Measurements from ENCODE around the gene USH1G. TPM values are rescaled to one million over a fixed set of nuclear protein-coding genes. Genes with fewer than 3 reads are reported as not detected.

Gene USH1G
- total RNA-seq, 2 experiments from 2014 or later, result not detected

- no peak for DNase-seq
- no peak overlapping the region for H3K4me3 Mint-ChIP-seq
- no peaks in the 10 kb centered on the region for H3K9me3 Mint-ChIP-seq
- ChIA-PET POLR2A (no interaction called here), CTCF (no interaction called here)
- H3K27ac Mint-ChIP-seq, result no peak overlapping the region
- H3K4me1 Mint-ChIP-seq, result peaks cover 2% of the 10 kb centered on the region
- peaks cover 70% of the 10 kb centered on the region for H3K27me3 Mint-ChIP-seq
- no peaks in the 10 kb centered on the region for H3K36me3 Mint-ChIP-seq (ENCODE audit: low read depth)
These were observed 13.4 kb upstream of the USH1G start for GRCh38 chr17:74936470-74936799.

GRCh38 chr17:74935585-74936469 lies 12.8 kb upstream of the USH1G start, which contains the start of gene OTOP3:
Gene OTOP3, plus strand, starts transcription at chr17:74935898. Its CDS starts 24 bp downstream, at chr17:74935922.
- ChIA-PET CTCF (no interaction called here), POLR2A (no interaction called here)
- Mint-ChIP-seq H3K4me3 (no peak within 1 kb of the TSS), H3K9me3 (no peaks in the 10 kb centered on the region), H3K4me1 (peaks cover 2% of the 10 kb centered on the region), H3K36me3 (ENCODE audit: low read depth) (no peaks in the 10 kb centered on the region), H3K27ac (no peak within 1 kb of the TSS), H3K27me3 (peaks cover 73% of the 10 kb centered on the region)
- no peak for DNase-seq

DNA sequence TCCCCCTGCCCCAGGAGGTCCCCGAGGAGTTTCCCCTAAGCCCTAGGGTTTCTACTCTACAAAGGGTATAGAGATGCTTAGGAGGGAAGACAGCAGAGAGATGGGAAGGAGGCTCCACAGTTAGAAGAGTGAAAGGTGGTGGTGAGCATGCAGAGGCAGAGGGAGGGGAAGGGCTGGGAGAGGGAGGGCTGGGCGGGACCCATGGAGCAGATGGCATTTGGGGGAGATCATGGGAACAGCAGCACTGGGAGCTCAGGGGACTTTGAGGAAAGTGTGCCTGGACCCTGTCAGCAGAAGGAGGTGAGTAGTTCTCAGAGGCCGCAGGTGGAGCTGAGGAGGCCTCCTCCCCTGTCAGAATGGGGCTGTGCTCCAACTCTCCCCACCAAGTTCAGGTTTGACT lies 12.0 kb upstream of the USH1G start:
- Mint-ChIP-seq H3K4me3 (no peak overlapping the region), H3K9me3 (no peaks in the 10 kb centered on the region), H3K36me3 (ENCODE audit: low read depth) (no peaks in the 10 kb centered on the region), H3K4me1 (peaks cover 2% of the 10 kb centered on the region), H3K27ac (no peak overlapping the region), H3K27me3 (peaks cover 77% of the 10 kb centered on the region)
- DNase-seq, result no peak
- CTCF ChIA-PET, result interaction anchor here (0.6 kb wide), 1 partner anchor 348 kb away, joined by 3 read pairs; no protein-coding TSS in a partner anchor
- POLR2A ChIA-PET, result no interaction called here

- POLR2A ChIA-PET, result no interaction called here
- Mint-ChIP-seq H3K27ac (no peak overlapping the region), H3K27me3 (peaks cover 71% of the 10 kb centered on the region), H3K9me3 (no peaks in the 10 kb centered on the region), H3K4me3 (no peak overlapping the region), H3K36me3 (ENCODE audit: low read depth) (no peaks in the 10 kb centered on the region), H3K4me1 (no peaks in the 10 kb centered on the region)
- CTCF ChIA-PET, result interaction anchor here (0.9 kb wide), 1 partner anchor 241 kb away, joined by 7 read pairs; no protein-coding TSS in a partner anchor
- DNase-seq, result no peak
These were observed 7.5 kb upstream of the USH1G start for GRCh38 chr17:74930535-74931036.

DNA sequence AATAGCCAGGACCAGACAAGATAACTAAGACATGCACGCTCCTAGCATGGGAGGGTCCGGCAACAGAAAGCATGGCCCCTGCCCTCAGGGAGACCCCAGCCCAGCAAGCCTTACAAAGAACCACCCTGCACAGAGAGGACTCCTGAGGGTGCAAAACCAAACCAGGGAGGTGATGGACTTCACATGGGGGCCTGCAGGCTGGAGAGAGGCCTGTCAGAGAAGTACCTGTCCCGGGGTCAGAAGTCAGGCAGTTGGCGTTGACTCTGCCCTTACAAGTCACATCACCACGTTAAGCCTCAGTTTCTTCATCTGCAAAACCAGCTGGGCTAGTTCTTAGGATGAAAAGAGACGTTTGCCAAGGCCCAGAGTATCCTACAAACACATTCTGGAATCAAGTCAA lies 5.7 kb upstream of the USH1G start:
- Mint-ChIP-seq H3K27ac (no peak overlapping the region), H3K27me3 (peaks cover 74% of the 10 kb centered on the region), H3K36me3 (ENCODE audit: low read depth) (no peaks in the 10 kb centered on the region), H3K9me3 (no peaks in the 10 kb centered on the region), H3K4me3 (no peak overlapping the region), H3K4me1 (no peaks in the 10 kb centered on the region)
- CTCF ChIA-PET, result no interaction called here
- POLR2A ChIA-PET, result no interaction called here
- no peak for DNase-seq

GRCh38 chr17:74925242-74925641 lies 2.2 kb upstream of the USH1G start:
- H3K9me3 Mint-ChIP-seq, result no peaks in the 10 kb centered on the region
- no peak overlapping the region for H3K27ac Mint-ChIP-seq
- CTCF ChIA-PET, result interaction anchor here (1.0 to 4.7 kb wide), 3 partner anchors 12 to 35 kb away, joined by 3 to 27 read pairs (median 4); no protein-coding TSS in a partner anchor

DNA sequence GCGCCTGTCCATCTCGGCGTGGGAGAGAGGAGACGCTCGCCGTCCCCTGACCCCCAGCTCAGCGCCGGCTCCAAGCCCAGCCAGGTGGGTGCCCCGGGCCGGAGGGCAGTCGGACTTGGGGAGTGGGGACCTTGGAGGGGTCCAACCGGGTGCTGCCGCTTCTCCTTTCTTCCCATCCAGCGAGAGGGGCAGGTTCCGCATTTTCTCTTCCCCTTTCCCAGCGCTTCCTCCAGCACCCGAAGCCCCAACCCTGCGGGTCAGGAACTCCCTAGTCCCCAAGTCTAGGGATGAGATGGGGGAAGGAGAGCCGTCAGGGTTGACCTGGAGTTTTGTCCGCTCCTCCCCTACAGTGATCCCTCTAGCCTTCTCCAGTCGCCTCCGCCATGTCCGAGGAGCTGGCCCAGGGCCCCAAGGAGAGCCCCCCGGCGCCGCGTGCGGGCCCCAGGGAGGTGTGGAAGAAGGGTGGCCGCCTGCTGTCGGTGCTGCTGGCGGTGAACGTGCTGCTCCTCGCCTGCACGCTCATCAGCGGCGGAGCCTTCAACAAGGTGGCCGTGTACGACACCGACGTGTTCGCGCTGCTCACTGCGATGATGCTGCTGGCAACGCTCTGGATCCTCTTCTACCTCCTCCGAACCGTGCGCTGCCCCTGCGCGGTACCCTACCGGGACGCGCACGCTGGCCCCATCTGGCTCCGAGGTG lies 1.3 kb upstream of the USH1G start, which contains the start of gene OTOP2:
Gene OTOP2, plus strand, starts transcription at position 24 of the 699 bp plus-strand sequence. Its CDS starts 360 bp downstream, at position 384.
- Mint-ChIP-seq H3K27ac (no peak within 1 kb of the TSS), H3K9me3 (no peaks in the 10 kb centered on the region), H3K4me1 (no peaks in the 10 kb centered on the region), H3K36me3 (ENCODE audit: low read depth) (no peaks in the 10 kb centered on the region), H3K27me3 (peaks cover 68% of the 10 kb centered on the region), H3K4me3 (no peak within 1 kb of the TSS)
- CTCF ChIA-PET, result interaction anchor here (0.7 to 4.7 kb wide), 7 partner anchors 9 to 277 kb away, joined by 3 to 27 read pairs (median 3); partner anchors contain the start of genes FDXR and MRPL58
- DNase-seq, result no peak
- POLR2A ChIA-PET, result no interaction called here

More at GRCh38 chr17:74925242-74925641, 2.2 kb upstream of the USH1G start:
- H3K4me1 Mint-ChIP-seq, result no peaks in the 10 kb centered on the region
- DNase-seq, result no peak
- H3K27me3 Mint-ChIP-seq, result peaks cover 69% of the 10 kb centered on the region
- H3K4me3 Mint-ChIP-seq, result no peak overlapping the region
- POLR2A ChIA-PET, result no interaction called here
- H3K36me3 Mint-ChIP-seq (ENCODE audit: low read depth), result no peaks in the 10 kb centered on the region

DNA sequence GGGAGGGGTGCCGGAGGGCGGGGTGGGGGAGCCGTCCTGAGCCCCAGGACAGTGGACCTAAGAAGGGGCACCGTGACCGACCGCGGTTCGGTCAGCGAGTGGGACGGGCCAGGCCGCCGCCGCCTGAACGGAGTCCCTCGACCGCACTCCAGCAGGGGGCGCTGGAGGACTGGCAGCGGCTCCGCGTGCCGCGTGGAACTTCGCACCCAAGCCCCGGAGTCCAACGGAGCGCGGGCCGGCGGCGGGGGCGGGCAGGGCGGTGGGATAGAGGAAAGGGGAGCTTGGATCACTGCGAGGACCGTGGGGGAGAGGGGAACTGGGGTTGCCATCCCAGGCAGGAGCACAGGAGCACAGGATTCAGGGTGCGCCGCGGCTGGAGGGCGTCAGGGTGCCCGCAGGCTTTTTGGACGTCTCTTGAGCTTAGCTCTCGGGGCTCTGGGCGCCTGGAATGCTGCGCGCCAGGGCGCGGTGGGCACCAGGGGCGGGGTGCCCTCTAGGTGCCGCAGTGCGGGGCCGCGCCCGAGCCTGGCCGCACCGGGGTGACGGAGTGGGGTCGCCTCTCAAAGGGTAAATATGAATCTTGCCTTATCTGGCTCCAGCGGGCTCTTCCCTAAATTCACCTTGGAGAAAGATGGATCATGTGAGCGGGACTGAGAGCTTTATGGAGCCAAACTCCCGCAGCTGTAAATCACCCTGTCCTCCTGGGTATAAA lies 639 bp upstream of the USH1G start:
- no peaks in the 10 kb centered on the region for H3K36me3 Mint-ChIP-seq (ENCODE audit: low read depth)
- peaks cover 68% of the 10 kb centered on the region for H3K27me3 Mint-ChIP-seq
- POLR2A ChIA-PET, result no interaction called here
- no peak overlapping the region for H3K27ac Mint-ChIP-seq
- H3K9me3 Mint-ChIP-seq, result no peaks in the 10 kb centered on the region
- no peaks in the 10 kb centered on the region for H3K4me1 Mint-ChIP-seq
- no peak overlapping the region for H3K4me3 Mint-ChIP-seq
- CTCF ChIA-PET, result interaction anchor here (0.6 to 4.7 kb wide), 9 partner anchors 9 to 278 kb away, joined by 3 to 27 read pairs (median 3); partner anchors contain the start of genes FDXR and MRPL58
- peak; percentile 71 for DNase-seq

GRCh38 chr17:74922172-74922571 lies 883 bp downstream of the USH1G start:
- H3K9me3 Mint-ChIP-seq, result no peaks in the 10 kb centered on the region
- H3K4me1 Mint-ChIP-seq, result no peaks in the 10 kb centered on the region
- POLR2A ChIA-PET, result no interaction called here
- no peak overlapping the region for H3K27ac Mint-ChIP-seq
- H3K36me3 Mint-ChIP-seq (ENCODE audit: low read depth), result no peaks in the 10 kb centered on the region
- H3K4me3 Mint-ChIP-seq, result no peak overlapping the region
- peaks cover 60% of the 10 kb centered on the region for H3K27me3 Mint-ChIP-seq
- no peak for DNase-seq
- CTCF ChIA-PET, result interaction anchor here (2.1 to 4.7 kb wide), 2 partner anchors 11 to 38 kb away, joined by 8 to 27 read pairs; no protein-coding TSS in a partner anchor

DNA sequence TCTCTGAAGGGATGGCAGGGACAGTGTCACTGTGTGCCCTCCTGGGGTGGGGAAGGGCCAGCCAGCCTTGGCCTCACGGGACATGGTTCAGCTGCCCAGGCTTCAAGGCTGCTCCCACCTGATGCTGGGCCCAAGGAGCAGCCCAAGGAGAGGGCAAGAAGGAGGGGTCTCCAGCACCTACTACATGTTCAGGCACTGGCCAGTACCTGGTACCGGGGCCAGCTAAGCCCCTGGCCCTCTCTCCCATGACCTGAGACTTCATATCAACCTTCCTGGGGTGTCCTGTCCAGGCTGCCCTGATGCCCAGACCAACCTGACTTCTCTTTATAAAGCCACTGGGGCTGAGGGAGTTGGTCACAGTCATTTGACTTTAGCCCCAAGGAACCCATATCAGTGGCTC lies 1.3 kb downstream of the USH1G start:
- Mint-ChIP-seq H3K27me3 (peaks cover 59% of the 10 kb centered on the region), H3K4me3 (no peak overlapping the region), H3K36me3 (ENCODE audit: low read depth) (no peaks in the 10 kb centered on the region), H3K27ac (no peak overlapping the region), H3K4me1 (no peaks in the 10 kb centered on the region), H3K9me3 (no peaks in the 10 kb centered on the region)
- DNase-seq, result no peak
- CTCF ChIA-PET, result interaction anchor here (1.3 kb wide), 1 partner anchor 36 kb away, joined by 3 read pairs; no protein-coding TSS in a partner anchor
- POLR2A ChIA-PET, result no interaction called here

DNA sequence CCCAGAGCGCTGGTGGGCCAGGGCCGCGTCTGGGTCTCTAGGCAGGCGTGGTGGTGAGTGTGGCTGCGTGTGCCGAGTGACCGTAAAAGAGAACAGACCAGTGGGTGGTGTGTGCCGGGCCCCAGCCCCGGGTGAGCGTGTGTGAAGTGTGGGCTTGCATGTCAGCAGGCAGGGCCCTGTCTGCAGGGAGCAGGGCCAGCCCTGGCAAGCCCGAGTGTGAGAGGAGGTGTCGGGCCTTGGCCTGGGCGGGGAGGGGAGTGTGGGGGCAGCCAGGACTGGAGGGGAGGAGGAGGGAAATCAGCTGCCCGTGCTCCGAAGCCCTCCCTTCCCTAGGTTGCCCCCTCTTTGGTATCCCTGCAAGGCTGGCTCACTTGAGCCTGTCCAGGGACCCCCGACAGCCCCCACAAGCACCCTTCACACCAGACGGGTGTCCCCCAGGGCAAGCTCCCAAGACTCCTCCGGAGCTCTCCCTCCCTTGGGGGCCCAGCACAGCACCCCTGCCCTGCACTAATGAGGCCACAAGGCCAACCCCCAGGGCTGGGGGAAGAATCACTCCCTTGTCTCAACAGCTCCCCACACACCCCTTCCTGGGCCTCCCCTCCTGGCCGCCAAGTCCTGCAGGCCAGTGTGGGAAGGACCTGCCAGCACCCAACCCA lies 1.9 kb downstream of the USH1G start:
- DNase-seq, result no peak

DNA sequence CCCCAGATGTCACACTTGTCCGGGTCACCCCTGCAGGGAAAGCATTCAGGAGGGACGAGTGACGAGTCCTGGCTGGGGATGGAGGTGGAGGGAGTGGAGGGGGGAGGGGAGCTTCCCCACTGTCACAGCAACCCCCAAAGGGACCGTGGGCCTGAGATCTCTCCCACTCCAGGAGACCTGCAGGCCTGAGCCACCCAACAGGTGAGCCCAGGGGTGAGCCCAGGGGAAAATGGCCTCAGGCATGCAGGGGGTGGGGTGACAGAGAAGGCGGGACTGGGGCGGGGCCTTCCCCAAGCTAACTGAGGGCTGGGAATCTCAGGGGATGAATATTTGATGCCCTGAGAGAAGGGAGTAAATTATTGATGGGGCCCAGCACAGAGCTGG lies 2.4 kb downstream of the USH1G start:
- CTCF ChIA-PET, result interaction anchor here (1.3 kb wide), 1 partner anchor 37 kb away, joined by 3 read pairs; no protein-coding TSS in a partner anchor
- H3K36me3 Mint-ChIP-seq (ENCODE audit: low read depth), result no peaks in the 10 kb centered on the region
- peaks cover 50% of the 10 kb centered on the region for H3K27me3 Mint-ChIP-seq
- H3K4me1 Mint-ChIP-seq, result no peaks in the 10 kb centered on the region
- no peak for DNase-seq
- POLR2A ChIA-PET, result no interaction called here
- no peaks in the 10 kb centered on the region for H3K9me3 Mint-ChIP-seq
- no peak overlapping the region for H3K27ac Mint-ChIP-seq
- no peak overlapping the region for H3K4me3 Mint-ChIP-seq

More for the DNA sequence above, 1.9 kb downstream of the USH1G start:
- H3K27ac Mint-ChIP-seq, result no peak overlapping the region
- H3K4me3 Mint-ChIP-seq, result no peak overlapping the region
- H3K27me3 Mint-ChIP-seq, result peaks cover 55% of the 10 kb centered on the region
- ChIA-PET CTCF (interaction anchor here (1.3 kb wide), 1 partner anchor 37 kb away, joined by 3 read pairs; no protein-coding TSS in a partner anchor), POLR2A (no interaction called here)
- no peaks in the 10 kb centered on the region for H3K4me1 Mint-ChIP-seq
- H3K9me3 Mint-ChIP-seq, result no peaks in the 10 kb centered on the region
- H3K36me3 Mint-ChIP-seq (ENCODE audit: low read depth), result no peaks in the 10 kb centered on the region
